SU-DHL-6 (cell line): ENCODE results near the gene ANKRD30A.

Experiments used
- CTCF ChIP-seq: fragments of 200-600 bp; sonication (generic); IDR thresholded peaks from one replicate; pipeline ENCODE4 v1.5.1; 2017; ENCODE audit warnings: antibody characterized with exemption, mild to moderate bottlenecking, low read length, moderate library complexity; ENCODE audit not compliant: insufficient read depth, poor library complexity, severe bottlenecking
- EZH2phosphoT487 ChIP-seq: fragments of 200-600 bp; sonication (generic), shearing (Covaris generic); conservative IDR thresholded peaks from 2 replicates; pipeline ENCODE4 v1.6.1; 2018; ENCODE audit warnings: mild to moderate bottlenecking, antibody characterized with exemption, low read length, moderate library complexity, mixed read lengths

GRCh38 chr10:37268266-37268665 is 142.9 kb downstream of the ANKRD30A start:
- TF ChIP-seq CTCF (no peak), EZH2phosphoT487 (no peak)
